Activated CD8-positive, alpha-beta T cell treated with anti-CD3 and anti-CD28 coated beads for 36 hours (primary cell): ENCODE data around the gene COG2. TPM values are rescaled to one million over a fixed set of nuclear protein-coding genes. Genes with fewer than 3 reads are reported as not detected.

Experiments used
- ATAC-seq: fragments of 200-7000 bp; cut with Tn5 transposase; one replicate; pipeline ENCODE4 v1.10.0; 2021; ENCODE audit warnings: mild to moderate bottlenecking, moderate library complexity
- CTCF ChIA-PET: fragments of 350-600 bp; sonication (Branson Sonifier 250); formaldehyde crosslinking; loops from one replicate; lab custom pipeline; 2021; ENCODE audit warnings: antibody characterized with exemption; lab: Charles Lee
- POLR2A ChIA-PET: fragments of 350-600 bp; sonication (Branson Sonifier 250); formaldehyde crosslinking; loops from one replicate; lab custom pipeline; 2021; ENCODE audit warnings: antibody characterized with exemption; lab: Charles Lee
- DNase-seq: peaks from one replicate; pipeline ENCODE4 v3.0.0-alpha.2; 2020
- H3K27ac Mint-ChIP-seq: one replicate; pipeline ENCODE4 v1.8.0; 2021; ENCODE audit warnings: mild to moderate bottlenecking, mixed read lengths
- H3K27me3 Mint-ChIP-seq: one replicate; pipeline ENCODE4 v1.8.0; 2021; ENCODE audit warnings: mixed read lengths
- H3K36me3 Mint-ChIP-seq: one replicate; pipeline ENCODE4 v1.8.0; 2021; ENCODE audit warnings: low read depth, mixed read lengths
- H3K4me1 Mint-ChIP-seq: one replicate; pipeline ENCODE4 v1.8.0; 2021; ENCODE audit warnings: low read depth, mixed read lengths
- H3K4me3 Mint-ChIP-seq: one replicate; pipeline ENCODE4 v1.8.0; 2021; ENCODE audit warnings: mild to moderate bottlenecking, moderate library complexity, mixed read lengths
- H3K9me3 Mint-ChIP-seq: one replicate; pipeline ENCODE4 v1.8.0; 2021; ENCODE audit warnings: mixed read lengths
- intact Hi-C: fragments of 100-400 bp; cut with micrococcal nuclease; formaldehyde crosslinking; loops from one replicate; pipeline ENCODE4 v1.10.0; 2022
- total RNA-seq, 2 experiments: library from RNA; stranded (reverse); gene quantifications; one replicate each; pipeline ENCODE4 v1.2.3, GENCODE V29; 2021
- TF ChIP-seq, protein P1 (sequence below): fragments of 200-600 bp; IDR thresholded peaks from one replicate; pipeline ENCODE4 v1.8.0; 2022; ENCODE audit warnings: antibody characterized with exemption, mild to moderate bottlenecking

Gene COG2
- total RNA-seq, 2 experiments from 2014 or later: 26.1 to 27.6 TPM

DNA sequence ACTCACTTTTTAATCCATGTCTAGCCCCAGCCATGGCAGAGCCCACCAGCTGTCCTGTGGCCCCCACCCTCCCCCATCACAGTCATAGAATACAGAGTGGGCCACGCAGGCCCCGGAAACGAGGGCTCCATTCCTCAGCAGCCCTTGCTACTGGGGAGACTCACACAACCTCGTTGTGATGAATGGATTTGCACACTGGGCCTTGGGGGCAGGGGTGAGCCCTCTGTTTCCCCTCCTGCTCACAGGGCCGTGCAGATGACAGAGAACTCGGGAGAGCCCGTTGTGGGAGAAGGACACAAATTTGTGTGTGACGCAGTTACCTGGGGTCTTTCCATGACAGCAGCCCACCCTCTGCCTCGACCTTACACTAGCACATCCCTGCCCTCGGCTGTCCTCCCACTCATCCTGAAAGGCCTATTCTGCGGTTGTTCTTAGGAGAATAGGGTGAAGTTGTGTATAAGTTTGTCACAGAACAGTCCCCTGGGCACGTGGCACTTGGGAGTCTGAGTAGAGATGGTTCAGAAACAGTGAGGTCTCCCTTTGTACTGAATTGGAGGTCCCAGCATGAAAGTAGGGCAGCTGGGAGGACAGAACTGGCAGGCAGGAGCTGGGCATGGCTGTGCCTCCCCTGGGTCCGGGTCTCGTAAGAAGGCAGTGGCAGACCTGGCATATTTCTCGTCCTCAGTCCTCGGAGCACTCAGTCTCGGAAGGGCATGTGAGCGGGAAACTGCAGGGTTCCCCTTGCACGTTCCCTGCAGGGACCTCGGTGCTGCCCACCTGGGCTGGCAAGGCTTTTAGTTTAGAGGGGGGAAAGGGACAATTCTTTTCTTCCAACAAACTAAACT, 64.8 kb downstream of the COG2 start:
- POLR2A ChIA-PET: no interaction called here
- Mint-ChIP-seq H3K27ac (no peak overlapping the region), H3K36me3 (no peaks in the 10 kb centered on the region), H3K27me3 (peaks cover 5% of the 10 kb centered on the region), H3K4me3 (no peak overlapping the region), H3K4me1 (peaks cover 3% of the 10 kb centered on the region), H3K9me3 (no peaks in the 10 kb centered on the region)
- CTCF ChIA-PET: no interaction called here
- intact Hi-C loops: no loop called here
- TF ChIP-seq, protein P1, sequence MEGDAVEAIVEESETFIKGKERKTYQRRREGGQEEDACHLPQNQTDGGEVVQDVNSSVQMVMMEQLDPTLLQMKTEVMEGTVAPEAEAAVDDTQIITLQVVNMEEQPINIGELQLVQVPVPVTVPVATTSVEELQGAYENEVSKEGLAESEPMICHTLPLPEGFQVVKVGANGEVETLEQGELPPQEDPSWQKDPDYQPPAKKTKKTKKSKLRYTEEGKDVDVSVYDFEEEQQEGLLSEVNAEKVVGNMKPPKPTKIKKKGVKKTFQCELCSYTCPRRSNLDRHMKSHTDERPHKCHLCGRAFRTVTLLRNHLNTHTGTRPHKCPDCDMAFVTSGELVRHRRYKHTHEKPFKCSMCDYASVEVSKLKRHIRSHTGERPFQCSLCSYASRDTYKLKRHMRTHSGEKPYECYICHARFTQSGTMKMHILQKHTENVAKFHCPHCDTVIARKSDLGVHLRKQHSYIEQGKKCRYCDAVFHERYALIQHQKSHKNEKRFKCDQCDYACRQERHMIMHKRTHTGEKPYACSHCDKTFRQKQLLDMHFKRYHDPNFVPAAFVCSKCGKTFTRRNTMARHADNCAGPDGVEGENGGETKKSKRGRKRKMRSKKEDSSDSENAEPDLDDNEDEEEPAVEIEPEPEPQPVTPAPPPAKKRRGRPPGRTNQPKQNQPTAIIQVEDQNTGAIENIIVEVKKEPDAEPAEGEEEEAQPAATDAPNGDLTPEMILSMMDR: no peak
- DNase-seq (no peak), ATAC-seq (no peak)

DNA sequence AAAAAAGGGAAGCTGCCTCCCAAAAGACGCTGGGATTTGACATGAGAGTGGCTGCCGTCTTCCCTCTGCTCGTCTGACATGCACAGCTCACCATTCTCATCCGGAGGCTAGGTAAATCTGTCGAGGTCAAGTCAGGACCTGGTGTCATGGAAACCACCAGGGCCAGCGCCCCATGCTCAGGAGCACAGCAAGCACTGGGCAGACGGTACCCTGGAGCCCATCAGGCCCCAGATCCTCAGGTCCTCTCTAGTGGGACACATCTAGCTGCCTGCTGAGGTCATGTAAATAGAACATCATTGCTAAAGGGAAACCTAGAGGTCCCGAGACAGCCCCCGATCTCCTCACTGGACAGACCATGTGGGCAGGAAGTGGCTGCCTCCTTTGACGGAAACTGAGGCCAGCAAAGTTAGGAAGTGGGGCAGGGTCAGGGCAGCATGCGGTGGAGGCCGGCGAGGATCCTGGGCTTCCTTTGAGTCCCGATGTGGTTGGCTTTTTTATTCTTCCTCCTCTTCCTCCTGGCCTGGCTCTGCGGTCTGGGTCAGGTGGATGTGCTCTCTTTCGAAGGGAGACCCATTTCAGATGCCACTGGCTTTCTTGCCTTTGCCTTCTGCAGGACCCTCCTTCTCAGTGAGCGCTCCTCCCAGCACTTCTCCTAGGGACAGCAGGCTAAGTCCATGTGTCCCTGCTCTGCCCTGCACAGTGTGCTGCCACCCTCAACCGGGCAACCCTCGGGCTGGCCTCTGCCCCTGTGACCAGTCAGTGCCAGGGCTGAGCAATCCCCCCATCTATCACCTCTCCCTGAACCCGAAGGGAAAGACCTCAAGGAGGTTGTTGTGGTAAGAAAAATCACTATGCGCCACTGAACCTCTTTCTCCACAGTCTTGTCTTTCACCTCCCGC, 65.7 kb downstream of the COG2 start:
- no peaks in the 10 kb centered on the region for H3K36me3 Mint-ChIP-seq
- TF ChIP-seq, protein P1: no peak
- ChIA-PET POLR2A (no interaction called here), CTCF (no interaction called here)
- ATAC-seq: no peak
- intact Hi-C loops: no loop called here
- H3K9me3 Mint-ChIP-seq: no peaks in the 10 kb centered on the region
- H3K27me3 Mint-ChIP-seq: peaks cover 7% of the 10 kb centered on the region
- H3K4me3 Mint-ChIP-seq: no peak overlapping the region
- peaks cover 3% of the 10 kb centered on the region for H3K4me1 Mint-ChIP-seq
- H3K27ac Mint-ChIP-seq: no peak overlapping the region
- DNase-seq: no peak

DNA sequence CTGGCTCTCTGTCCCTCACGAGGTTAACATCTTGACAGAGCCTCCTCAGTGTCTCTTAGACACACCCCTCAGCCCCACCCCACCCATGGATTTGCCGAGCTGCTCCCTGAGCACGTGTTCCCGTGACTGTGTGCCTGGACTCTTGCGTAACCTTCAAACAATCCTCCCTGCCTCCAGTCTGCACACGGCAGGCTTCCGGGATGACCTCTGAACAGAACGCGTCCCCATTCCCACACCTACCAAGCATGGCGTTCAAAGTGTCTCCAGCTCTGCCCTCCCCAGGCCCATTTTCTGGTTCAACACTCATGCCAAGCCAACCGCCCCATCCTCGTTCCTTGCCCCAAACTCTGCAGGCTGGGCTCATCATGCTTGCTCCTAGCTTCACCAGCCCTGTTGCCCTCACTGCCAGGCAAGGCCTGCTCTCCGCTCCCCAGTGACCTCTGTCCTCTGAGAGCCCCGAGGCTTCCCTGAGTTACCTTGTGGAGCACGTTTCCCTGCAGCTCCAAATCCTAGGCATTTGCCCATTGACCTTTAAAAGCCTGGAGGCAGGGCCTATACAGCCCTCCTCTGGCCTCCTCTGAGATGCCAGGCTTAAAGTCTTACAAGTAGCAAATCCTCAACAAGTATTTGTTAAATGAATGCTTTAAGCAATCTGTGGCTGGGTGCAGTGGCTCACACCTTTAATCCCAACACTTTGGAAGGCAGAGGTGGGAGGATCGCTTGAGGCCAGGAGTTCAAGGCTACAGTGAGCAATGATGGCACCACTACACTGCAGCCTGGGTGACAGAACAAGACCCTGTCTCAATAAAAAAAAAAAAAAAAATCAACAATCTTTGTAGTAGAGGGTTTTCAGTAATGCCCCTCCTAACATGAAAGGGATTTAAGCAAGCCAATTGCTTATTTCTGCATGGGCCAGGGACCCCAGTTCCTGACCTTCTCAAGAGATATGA, 66.6 kb downstream of the COG2 start:
- Mint-ChIP-seq H3K36me3 (no peaks in the 10 kb centered on the region), H3K27me3 (peaks cover 7% of the 10 kb centered on the region), H3K4me3 (no peak overlapping the region), H3K4me1 (peaks cover 3% of the 10 kb centered on the region), H3K27ac (no peak overlapping the region), H3K9me3 (no peaks in the 10 kb centered on the region)
- intact Hi-C loops: no loop called here
- DNase-seq: no peak
- CTCF ChIA-PET: no interaction called here
- POLR2A ChIA-PET: no interaction called here
- TF ChIP-seq, protein P1: no peak
- no peak for ATAC-seq

DNA sequence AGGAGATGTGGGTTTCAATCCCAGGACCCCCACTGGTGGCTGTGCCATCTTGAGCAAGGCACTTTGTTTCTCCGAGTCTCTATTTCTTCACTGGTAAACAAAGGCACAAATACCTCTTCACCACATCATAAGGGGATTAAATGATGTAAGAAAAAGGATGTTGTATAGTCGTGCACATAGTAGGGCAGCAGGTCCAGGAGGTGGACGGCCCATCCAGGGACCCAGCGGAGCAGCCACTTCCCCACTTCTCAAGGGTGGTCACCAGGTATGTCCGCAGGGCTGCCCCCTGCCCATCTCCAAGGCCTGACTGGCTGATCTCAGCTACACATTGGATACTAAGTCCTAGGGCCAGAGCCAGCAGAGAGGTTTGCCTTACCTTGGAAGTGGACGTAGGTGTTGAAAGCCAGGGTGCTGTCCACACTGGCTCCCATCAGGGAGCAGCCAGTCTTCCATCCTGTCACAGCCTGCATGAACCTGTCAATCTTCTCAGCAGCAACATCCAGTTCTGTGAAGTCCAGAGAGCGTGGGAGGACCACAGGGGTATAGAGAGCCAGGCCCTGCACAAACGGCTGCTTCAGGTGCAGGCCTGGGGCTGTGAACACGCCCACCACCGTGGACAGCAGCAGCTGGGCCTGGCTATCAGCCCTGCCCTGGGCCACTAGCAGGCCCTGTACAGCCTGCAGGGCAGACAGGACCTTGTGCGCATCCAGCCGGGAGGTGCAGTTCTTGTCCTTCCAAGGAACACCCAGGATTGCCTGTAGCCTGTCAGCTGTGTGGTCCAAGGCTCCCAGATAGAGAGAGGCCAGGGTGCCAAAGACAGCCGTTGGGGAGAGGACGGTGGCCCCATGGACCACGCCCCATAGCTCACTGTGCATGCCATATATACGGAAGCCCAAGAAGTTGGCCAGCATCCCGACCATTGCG, 67.6 kb downstream of the COG2 start:
- intact Hi-C loops: no loop called here
- TF ChIP-seq, protein P1: no peak
- no peaks in the 10 kb centered on the region for H3K9me3 Mint-ChIP-seq
- peaks cover 3% of the 10 kb centered on the region for H3K4me1 Mint-ChIP-seq
- H3K27ac Mint-ChIP-seq: no peak overlapping the region
- ChIA-PET CTCF (no interaction called here), POLR2A (no interaction called here)
- H3K36me3 Mint-ChIP-seq: no peaks in the 10 kb centered on the region
- peaks cover 9% of the 10 kb centered on the region for H3K27me3 Mint-ChIP-seq
- no peak overlapping the region for H3K4me3 Mint-ChIP-seq
- DNase-seq: no peak
- ATAC-seq: no peak
